ENCODE results near the gene MAPK8IP2.

DNA sequence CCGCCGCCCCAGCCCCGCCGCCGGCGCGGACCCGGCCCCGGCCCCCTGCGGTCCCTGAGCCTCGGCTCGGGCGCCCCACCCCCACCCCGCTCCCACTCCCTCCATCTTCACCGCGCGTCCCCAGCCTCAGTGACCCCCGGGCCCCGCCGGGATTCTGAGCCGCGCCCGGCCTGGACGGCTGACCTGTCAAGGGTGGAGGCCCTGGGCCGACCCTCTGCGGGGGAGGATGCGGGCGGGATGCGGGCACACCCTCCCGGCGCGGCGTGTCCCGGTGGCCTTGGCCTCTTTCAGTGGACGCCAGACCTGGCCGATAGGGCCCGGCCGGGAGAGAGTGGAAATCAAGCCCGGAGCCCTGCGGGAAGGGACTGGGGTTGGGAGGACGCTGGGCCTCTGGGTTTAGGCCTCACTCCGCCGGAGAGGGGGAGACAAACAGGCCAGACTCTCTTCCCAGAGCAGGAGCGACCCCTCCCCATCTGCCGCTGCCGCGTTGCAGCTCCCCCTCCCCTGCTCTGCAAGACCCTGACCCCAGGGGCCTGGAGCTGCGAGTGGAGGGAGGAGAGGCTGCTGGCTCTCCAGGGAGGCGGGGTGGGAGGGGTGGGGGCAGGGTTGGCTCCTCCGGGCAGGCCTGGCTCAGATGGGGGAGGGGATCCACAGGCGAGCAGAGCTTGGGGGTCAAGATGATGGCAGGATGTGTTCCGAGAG is 525 bp downstream of the MAPK8IP2 start:
- TF ChIP-seq GABPA (IDR thresholded peaks at IDR 0.05; ENCODE audit: low read depth) (no peak), MXI1 (IDR thresholded peaks at IDR 0.05; ENCODE audit: low read depth, low read length) (no peak), POLR2AphosphoS5 (IDR thresholded peaks at IDR 0.05; ENCODE audit: low read depth, low read length) (no peak)
- TF ChIP-seq, protein P1, sequence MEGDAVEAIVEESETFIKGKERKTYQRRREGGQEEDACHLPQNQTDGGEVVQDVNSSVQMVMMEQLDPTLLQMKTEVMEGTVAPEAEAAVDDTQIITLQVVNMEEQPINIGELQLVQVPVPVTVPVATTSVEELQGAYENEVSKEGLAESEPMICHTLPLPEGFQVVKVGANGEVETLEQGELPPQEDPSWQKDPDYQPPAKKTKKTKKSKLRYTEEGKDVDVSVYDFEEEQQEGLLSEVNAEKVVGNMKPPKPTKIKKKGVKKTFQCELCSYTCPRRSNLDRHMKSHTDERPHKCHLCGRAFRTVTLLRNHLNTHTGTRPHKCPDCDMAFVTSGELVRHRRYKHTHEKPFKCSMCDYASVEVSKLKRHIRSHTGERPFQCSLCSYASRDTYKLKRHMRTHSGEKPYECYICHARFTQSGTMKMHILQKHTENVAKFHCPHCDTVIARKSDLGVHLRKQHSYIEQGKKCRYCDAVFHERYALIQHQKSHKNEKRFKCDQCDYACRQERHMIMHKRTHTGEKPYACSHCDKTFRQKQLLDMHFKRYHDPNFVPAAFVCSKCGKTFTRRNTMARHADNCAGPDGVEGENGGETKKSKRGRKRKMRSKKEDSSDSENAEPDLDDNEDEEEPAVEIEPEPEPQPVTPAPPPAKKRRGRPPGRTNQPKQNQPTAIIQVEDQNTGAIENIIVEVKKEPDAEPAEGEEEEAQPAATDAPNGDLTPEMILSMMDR (IDR thresholded peaks at IDR 0.05): no peak
- TF ChIP-seq, protein P2, sequence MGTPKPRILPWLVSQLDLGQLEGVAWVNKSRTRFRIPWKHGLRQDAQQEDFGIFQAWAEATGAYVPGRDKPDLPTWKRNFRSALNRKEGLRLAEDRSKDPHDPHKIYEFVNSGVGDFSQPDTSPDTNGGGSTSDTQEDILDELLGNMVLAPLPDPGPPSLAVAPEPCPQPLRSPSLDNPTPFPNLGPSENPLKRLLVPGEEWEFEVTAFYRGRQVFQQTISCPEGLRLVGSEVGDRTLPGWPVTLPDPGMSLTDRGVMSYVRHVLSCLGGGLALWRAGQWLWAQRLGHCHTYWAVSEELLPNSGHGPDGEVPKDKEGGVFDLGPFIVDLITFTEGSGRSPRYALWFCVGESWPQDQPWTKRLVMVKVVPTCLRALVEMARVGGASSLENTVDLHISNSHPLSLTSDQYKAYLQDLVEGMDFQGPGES (IDR thresholded peaks at IDR 0.05; ENCODE audit: low read depth, low read length): no peak
- TF ChIP-seq, protein P3, sequence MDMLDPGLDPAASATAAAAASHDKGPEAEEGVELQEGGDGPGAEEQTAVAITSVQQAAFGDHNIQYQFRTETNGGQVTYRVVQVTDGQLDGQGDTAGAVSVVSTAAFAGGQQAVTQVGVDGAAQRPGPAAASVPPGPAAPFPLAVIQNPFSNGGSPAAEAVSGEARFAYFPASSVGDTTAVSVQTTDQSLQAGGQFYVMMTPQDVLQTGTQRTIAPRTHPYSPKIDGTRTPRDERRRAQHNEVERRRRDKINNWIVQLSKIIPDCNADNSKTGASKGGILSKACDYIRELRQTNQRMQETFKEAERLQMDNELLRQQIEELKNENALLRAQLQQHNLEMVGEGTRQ (IDR thresholded peaks at IDR 0.05; ENCODE audit: borderline replicate concordance, low read depth, low read length): no peak
- TF ChIP-seq, protein P4, sequence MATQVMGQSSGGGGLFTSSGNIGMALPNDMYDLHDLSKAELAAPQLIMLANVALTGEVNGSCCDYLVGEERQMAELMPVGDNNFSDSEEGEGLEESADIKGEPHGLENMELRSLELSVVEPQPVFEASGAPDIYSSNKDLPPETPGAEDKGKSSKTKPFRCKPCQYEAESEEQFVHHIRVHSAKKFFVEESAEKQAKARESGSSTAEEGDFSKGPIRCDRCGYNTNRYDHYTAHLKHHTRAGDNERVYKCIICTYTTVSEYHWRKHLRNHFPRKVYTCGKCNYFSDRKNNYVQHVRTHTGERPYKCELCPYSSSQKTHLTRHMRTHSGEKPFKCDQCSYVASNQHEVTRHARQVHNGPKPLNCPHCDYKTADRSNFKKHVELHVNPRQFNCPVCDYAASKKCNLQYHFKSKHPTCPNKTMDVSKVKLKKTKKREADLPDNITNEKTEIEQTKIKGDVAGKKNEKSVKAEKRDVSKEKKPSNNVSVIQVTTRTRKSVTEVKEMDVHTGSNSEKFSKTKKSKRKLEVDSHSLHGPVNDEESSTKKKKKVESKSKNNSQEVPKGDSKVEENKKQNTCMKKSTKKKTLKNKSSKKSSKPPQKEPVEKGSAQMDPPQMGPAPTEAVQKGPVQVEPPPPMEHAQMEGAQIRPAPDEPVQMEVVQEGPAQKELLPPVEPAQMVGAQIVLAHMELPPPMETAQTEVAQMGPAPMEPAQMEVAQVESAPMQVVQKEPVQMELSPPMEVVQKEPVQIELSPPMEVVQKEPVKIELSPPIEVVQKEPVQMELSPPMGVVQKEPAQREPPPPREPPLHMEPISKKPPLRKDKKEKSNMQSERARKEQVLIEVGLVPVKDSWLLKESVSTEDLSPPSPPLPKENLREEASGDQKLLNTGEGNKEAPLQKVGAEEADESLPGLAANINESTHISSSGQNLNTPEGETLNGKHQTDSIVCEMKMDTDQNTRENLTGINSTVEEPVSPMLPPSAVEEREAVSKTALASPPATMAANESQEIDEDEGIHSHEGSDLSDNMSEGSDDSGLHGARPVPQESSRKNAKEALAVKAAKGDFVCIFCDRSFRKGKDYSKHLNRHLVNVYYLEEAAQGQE (IDR thresholded peaks at IDR 0.05; ENCODE audit: low read depth, low read length): peak; percentile 2; the same call in 1 of the 2 replicates
